NT2/D1 (cell line): Measurements from ENCODE around the gene RRN3.
"Not testable (repeated sequence)": the region's sequence is repeated elsewhere in the genome, so short reads cannot be mapped to it uniquely, and the experiment has no call there.

ENCODE experiments used
- SUZ12 ChIP-seq: IDR thresholded peaks from 2 replicates; pipeline ENCODE4 v1.6.1; 2011; ENCODE audit not compliant: insufficient read length, insufficient read depth; ENCODE audit errors: extremely low read depth
- YY1 ChIP-seq: IDR thresholded peaks from 2 replicates; pipeline ENCODE4 v1.6.1; 2011; ENCODE audit not compliant: insufficient read length, insufficient read depth

GRCh38 chr16:15027051-15027450 is 67.0 kb downstream of the RRN3 start:
- not testable (repeated sequence) for TF ChIP-seq YY1, SUZ12
